ENCODE data around the gene DDX3X. TPM values are rescaled to one million over a fixed set of nuclear protein-coding genes. Genes with fewer than 3 reads are reported as not detected.

DDX3X gene
- total and polyA plus RNA-seq, 10 of the 15 experiments (the other 5 are each of a cell fraction or from before 2014, with no cell fraction given), result 52.0 to 283 (median 172) TPM

GRCh38 chrX:41334363-41335197, 618 bp downstream of the DDX3X start (continued):
- TF ChIP-seq, protein P1, sequence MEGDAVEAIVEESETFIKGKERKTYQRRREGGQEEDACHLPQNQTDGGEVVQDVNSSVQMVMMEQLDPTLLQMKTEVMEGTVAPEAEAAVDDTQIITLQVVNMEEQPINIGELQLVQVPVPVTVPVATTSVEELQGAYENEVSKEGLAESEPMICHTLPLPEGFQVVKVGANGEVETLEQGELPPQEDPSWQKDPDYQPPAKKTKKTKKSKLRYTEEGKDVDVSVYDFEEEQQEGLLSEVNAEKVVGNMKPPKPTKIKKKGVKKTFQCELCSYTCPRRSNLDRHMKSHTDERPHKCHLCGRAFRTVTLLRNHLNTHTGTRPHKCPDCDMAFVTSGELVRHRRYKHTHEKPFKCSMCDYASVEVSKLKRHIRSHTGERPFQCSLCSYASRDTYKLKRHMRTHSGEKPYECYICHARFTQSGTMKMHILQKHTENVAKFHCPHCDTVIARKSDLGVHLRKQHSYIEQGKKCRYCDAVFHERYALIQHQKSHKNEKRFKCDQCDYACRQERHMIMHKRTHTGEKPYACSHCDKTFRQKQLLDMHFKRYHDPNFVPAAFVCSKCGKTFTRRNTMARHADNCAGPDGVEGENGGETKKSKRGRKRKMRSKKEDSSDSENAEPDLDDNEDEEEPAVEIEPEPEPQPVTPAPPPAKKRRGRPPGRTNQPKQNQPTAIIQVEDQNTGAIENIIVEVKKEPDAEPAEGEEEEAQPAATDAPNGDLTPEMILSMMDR (IDR thresholded peaks at IDR 0.05 in 2 of 3, conservative IDR thresholded peaks at IDR 0.05 in 1 of 3; ENCODE audit: control insufficient read depth in 2 of 3, extremely low read depth in 1 of 3, insufficient read depth in 1 of 3, low read depth in 3 of 3, low read length in 3 of 3), result peak in 1 of 3 experiments; percentile 4; a peak in 1 of 6 replicates
- TF ChIP-seq RB1 (IDR thresholded peaks at IDR 0.05; ENCODE audit: borderline replicate concordance), result 0 out of 2 replicates have a peak, but pooled peaks have one; percentile 18
- peak; percentile 37; the same call in 1 of the 2 replicates for TF ChIP-seq SMARCA5 (IDR thresholded peaks at IDR 0.05)
- TF ChIP-seq E4F1 (IDR thresholded peaks at IDR 0.05; ENCODE audit: borderline replicate concordance, partially characterized antibody), result no peak
- TF ChIP-seq DPF2 (IDR thresholded peaks at IDR 0.05), result peak; percentile 77
- TF ChIP-seq TCF7 (IDR thresholded peaks at IDR 0.05; ENCODE audit: borderline replicate concordance), result peak; percentile 63; the same call in 1 of the 2 replicates
- TF ChIP-seq, protein P2, sequence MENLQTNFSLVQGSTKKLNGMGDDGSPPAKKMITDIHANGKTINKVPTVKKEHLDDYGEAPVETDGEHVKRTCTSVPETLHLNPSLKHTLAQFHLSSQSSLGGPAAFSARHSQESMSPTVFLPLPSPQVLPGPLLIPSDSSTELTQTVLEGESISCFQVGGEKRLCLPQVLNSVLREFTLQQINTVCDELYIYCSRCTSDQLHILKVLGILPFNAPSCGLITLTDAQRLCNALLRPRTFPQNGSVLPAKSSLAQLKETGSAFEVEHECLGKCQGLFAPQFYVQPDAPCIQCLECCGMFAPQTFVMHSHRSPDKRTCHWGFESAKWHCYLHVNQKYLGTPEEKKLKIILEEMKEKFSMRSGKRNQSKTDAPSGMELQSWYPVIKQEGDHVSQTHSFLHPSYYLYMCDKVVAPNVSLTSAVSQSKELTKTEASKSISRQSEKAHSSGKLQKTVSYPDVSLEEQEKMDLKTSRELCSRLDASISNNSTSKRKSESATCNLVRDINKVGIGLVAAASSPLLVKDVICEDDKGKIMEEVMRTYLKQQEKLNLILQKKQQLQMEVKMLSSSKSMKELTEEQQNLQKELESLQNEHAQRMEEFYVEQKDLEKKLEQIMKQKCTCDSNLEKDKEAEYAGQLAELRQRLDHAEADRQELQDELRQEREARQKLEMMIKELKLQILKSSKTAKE (IDR thresholded peaks at IDR 0.05; ENCODE audit: low read depth, poor library complexity, severe bottlenecking), result no peak
- 0 out of 2 replicates have a peak, but pooled peaks have one; percentile 57 for TF ChIP-seq TCF12 (IDR thresholded peaks at IDR 0.05; ENCODE audit: low read depth, low read length)
- TF ChIP-seq RBBP5 (conservative IDR thresholded peaks at IDR 0.05), result peak; percentile 47; the same call in 1 of the 2 replicates
- TF ChIP-seq E2F4 (IDR thresholded peaks at IDR 0.05; ENCODE audit: low read depth, low read length), result no peak
- no peak for TF ChIP-seq PML (IDR thresholded peaks at IDR 0.05; ENCODE audit: low read length)
- 0 out of 2 replicates have a peak, but pooled peaks have one; percentile 58 for TF ChIP-seq RCOR1 (conservative IDR thresholded peaks at IDR 0.05; ENCODE audit: low read depth, low read length)
- peak; percentile 78 for TF ChIP-seq LARP7 (IDR thresholded peaks at IDR 0.05)
- TF ChIP-seq BCL11A (IDR thresholded peaks at IDR 0.05; ENCODE audit: low read depth, low read length), result peak; percentile 38; the same call in 1 of the 2 replicates
- no peak for TF ChIP-seq IRF4 (IDR thresholded peaks at IDR 0.05; ENCODE audit: low read depth, low read length)
- no peak for TF ChIP-seq CBX3 (IDR thresholded peaks at IDR 0.05; ENCODE audit: borderline replicate concordance, low read depth)
- TF ChIP-seq BCL3 (IDR thresholded peaks at IDR 0.05; ENCODE audit: borderline replicate concordance, insufficient read depth, low read depth, low read length, poor library complexity, severe bottlenecking), result peak; percentile 35
- TF ChIP-seq, protein P3, sequence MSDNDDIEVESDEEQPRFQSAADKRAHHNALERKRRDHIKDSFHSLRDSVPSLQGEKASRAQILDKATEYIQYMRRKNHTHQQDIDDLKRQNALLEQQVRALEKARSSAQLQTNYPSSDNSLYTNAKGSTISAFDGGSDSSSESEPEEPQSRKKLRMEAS (IDR thresholded peaks at IDR 0.05; ENCODE audit: low read depth, low read length), result no peak

Data from GM12878 (cell line).